Smooth muscle cell (in vitro differentiated cells): Measurements from ENCODE around the gene CEBPG. TPM values are rescaled to one million over a fixed set of nuclear protein-coding genes. Genes with fewer than 3 reads are reported as not detected.

Experiments
- DNase-seq: peaks from one replicate; lab custom pipeline; 2025; ENCODE audit not compliant: unreplicated experiment; lab: John Stamatoyannopoulos, UW
- H2AFZ ChIP-seq: fragments of 200-600 bp; sonication (generic); 2 replicates; pipeline ENCODE4 v1.6.0; 2016; ENCODE audit warnings: antibody characterized with exemption, low read depth, mild to moderate bottlenecking
- H3F3A ChIP-seq: fragments of 200-600 bp; sonication (generic); 2 replicates; pipeline ENCODE4 v1.6.0; 2017; ENCODE audit warnings: antibody characterized with exemption, low read depth
- H3K27ac ChIP-seq: fragments of 200-600 bp; sonication (generic); 2 replicates; pipeline ENCODE4 v1.5.1; 2016; ENCODE audit warnings: low read depth, mild to moderate bottlenecking
- H3K27me3 ChIP-seq: fragments of 200-600 bp; sonication (generic); 2 replicates; pipeline ENCODE4 v1.6.1; 2016; ENCODE audit warnings: low read depth, mild to moderate bottlenecking
- H3K36me3 ChIP-seq: fragments of 200-600 bp; sonication (generic); 2 replicates; pipeline ENCODE4 v1.5.1; 2016; ENCODE audit warnings: low read depth
- H3K4me1 ChIP-seq: fragments of 200-600 bp; sonication (generic); 2 replicates; pipeline ENCODE4 v1.5.1; 2016; ENCODE audit warnings: low read depth
- H3K4me2 ChIP-seq: fragments of 200-600 bp; sonication (generic); 2 replicates; pipeline ENCODE4 v1.6.0; 2016; ENCODE audit warnings: mild to moderate bottlenecking
- H3K4me3 ChIP-seq: fragments of 200-600 bp; sonication (generic); 2 replicates; pipeline ENCODE4 v1.5.1; 2016; ENCODE audit warnings: mild to moderate bottlenecking
- H3K79me2 ChIP-seq: fragments of 200-600 bp; sonication (generic); 2 replicates; pipeline ENCODE4 v1.6.0; 2016; ENCODE audit warnings: low read depth, mild to moderate bottlenecking
- H3K9ac ChIP-seq: fragments of 200-600 bp; sonication (generic); 2 replicates; pipeline ENCODE4 v1.6.0; 2016; ENCODE audit warnings: low read depth
- H3K9me3 ChIP-seq: fragments of 200-600 bp; sonication (generic); replicated peaks from 2 replicates; pipeline ENCODE4 v1.5.1; 2016; ENCODE audit warnings: low read depth
- H4K20me1 ChIP-seq: fragments of 200-600 bp; sonication (generic); 2 replicates; pipeline ENCODE4 v1.6.0; 2016; ENCODE audit warnings: low read depth
- CTCF ChIP-seq: fragments of 200-600 bp; sonication (generic); IDR thresholded peaks from 2 replicates; pipeline ENCODE4 v1.5.1; 2017; ENCODE audit warnings: borderline replicate concordance, mild to moderate bottlenecking, antibody characterized with exemption; ENCODE audit not compliant: insufficient read depth, poor library complexity, severe bottlenecking
- WGBS: methylation state at CpG from one replicate; pipeline ENCODE4 v1.1.7; 2016; ENCODE audit warnings: low lambda C conversion rate; 5-methylcytosine and 5-hydroxymethylcytosine counted together
- polyA plus RNA-seq: library from polyadenylated mRNA; unstranded; fragments of >200 nt; fragmentation: Nextera tagmentation; extraction: Ambion mirVana; gene quantifications from 2 replicates; pipeline ENCODE4 v1.2.1, GENCODE V29; 2016
- total RNA-seq: library from RNA; depleted of rRNA; stranded (reverse); fragments of >200 nt; gene quantifications from 2 replicates; pipeline ENCODE4 v1.2.3, GENCODE V29; 2014

CEBPG gene
- total and polyA plus RNA-seq, 2 experiments from 2014 or later = 15.3 to 27.8 TPM

GRCh38 chr19:33394006-33394722 lies 20.7 kb downstream of the CEBPG start:
- Histone ChIP-seq H3K36me3 (no peaks in the 10 kb centered on the region), H3K79me2 (peaks cover 3% of the 10 kb centered on the region), H3K27me3 (no peaks in the 10 kb centered on the region), H3F3A (no peaks in the 10 kb centered on the region), H3K4me2 (no peak overlapping the region), H2AFZ (no peak overlapping the region), H3K27ac (no peak overlapping the region), H3K9me3 (no peaks in the 10 kb centered on the region), H3K9ac (no peak overlapping the region), H4K20me1 (peaks cover 67% of the 10 kb centered on the region), H3K4me1 (no peaks in the 10 kb centered on the region), H3K4me3 (no peak overlapping the region)
- TF ChIP-seq CTCF = no peak
- 83% methylated on average over 30 of the region's 30 CpGs for WGBS
- no peak for DNase-seq

GRCh38 chr19:33394723-33395560 lies 21.4 kb downstream of the CEBPG start:
- Histone ChIP-seq H3F3A (no peaks in the 10 kb centered on the region), H3K4me2 (no peak overlapping the region), H3K9me3 (no peaks in the 10 kb centered on the region), H3K4me1 (no peaks in the 10 kb centered on the region), H3K27ac (no peak overlapping the region), H4K20me1 (peaks cover 60% of the 10 kb centered on the region), H3K27me3 (no peaks in the 10 kb centered on the region), H3K9ac (no peak overlapping the region), H2AFZ (no peak overlapping the region), H3K36me3 (no peaks in the 10 kb centered on the region), H3K79me2 (peaks cover 2% of the 10 kb centered on the region), H3K4me3 (no peak overlapping the region)
- no peak for TF ChIP-seq CTCF
- 91% methylated on average over 19 of the region's 19 CpGs for WGBS
- no peak for DNase-seq

GRCh38 chr19:33395561-33396550 lies 22.3 kb downstream of the CEBPG start:
- WGBS = 95% methylated on average over 31 of the region's 31 CpGs

More at GRCh38 chr19:33395561-33396550, 22.3 kb downstream of the CEBPG start:
- Histone ChIP-seq H3K4me2 (no peak overlapping the region), H3F3A (no peaks in the 10 kb centered on the region), H3K27ac (no peak overlapping the region), H3K27me3 (no peaks in the 10 kb centered on the region), H3K9ac (no peak overlapping the region), H3K9me3 (no peaks in the 10 kb centered on the region), H3K79me2 (no peaks in the 10 kb centered on the region), H3K4me1 (no peaks in the 10 kb centered on the region), H3K36me3 (no peaks in the 10 kb centered on the region), H4K20me1 (peaks cover 50% of the 10 kb centered on the region), H3K4me3 (no peak overlapping the region), H2AFZ (no peak overlapping the region)
- TF ChIP-seq CTCF = no peak
- no peak for DNase-seq
